ENCODE data around the gene TFPT. TPM values are rescaled to one million over a fixed set of nuclear protein-coding genes. Genes with fewer than 3 reads are reported as not detected.

The TFPT gene
- 10 to 100 TPM; 27.1 to 31.6 TPM for total RNA-seq

- Mint-ChIP-seq H3K27me3 (no peaks in the 10 kb centered on the region), H3K4me1 (ENCODE audit: low read depth) (peaks cover 27% of the 10 kb centered on the region), H3K27ac (peak within 1 kb of the TSS; percentile 96), H3K4me3 (peak within 1 kb of the TSS; percentile 85), H3K36me3 (peaks cover 30% of the 10 kb centered on the region), H3K9me3 (no peaks in the 10 kb centered on the region)
- ChIA-PET POLR2A (interaction anchor here (0.7 to 2.6 kb wide), 9 partner anchors 10 to 249 kb away, joined by 3 to 19 read pairs (median 6); partner anchors contain the start of genes CNOT3, LENG1, MBOAT7 and MYADM), CTCF (interaction anchor here (1.0 to 1.7 kb wide), 2 partner anchors 20 to 22 kb away, joined by 3 to 5 read pairs; partner anchors contain the start of gene CNOT3)
- intact Hi-C loops (cut with micrococcal nuclease) = loop anchor here (1.0 to 10.0 kb wide), 8 partner anchors 13 to 1928 kb away; partner anchors contain the start of genes CNOT3, LENG1, LENG8 and MYADM
- peak; percentile 98 for DNase-seq
Measured at GRCh38 chr19:54115109-54116063, at the start of gene TFPT, which contains the start of gene PRPF31. TFPT (minus strand) TSS chr19:54115657; CDS start chr19:54115269, 388 bp downstream. PRPF31 (plus strand) TSS chr19:54115754; CDS start chr19:54118279, 2,525 bp downstream.

- intact Hi-C loops (cut with micrococcal nuclease) = no loop called here
- no peak overlapping the region for H3K27ac Mint-ChIP-seq
- POLR2A ChIA-PET = no interaction called here
Measured at GRCh38 chr19:54165222-54165621, 49.8 kb upstream of the TFPT start.

GRCh38 chr19:54164369-54165068 lies 49.1 kb upstream of the TFPT start:
- H3K36me3 Mint-ChIP-seq = peaks cover 6% of the 10 kb centered on the region
- intact Hi-C loops (cut with micrococcal nuclease) = no loop called here
- peak; percentile 73 for DNase-seq

More at GRCh38 chr19:54165222-54165621, 49.8 kb upstream of the TFPT start:
- Mint-ChIP-seq H3K36me3 (no peaks in the 10 kb centered on the region), H3K4me3 (no peak overlapping the region), H3K9me3 (no peaks in the 10 kb centered on the region), H3K4me1 (ENCODE audit: low read depth) (peaks cover 32% of the 10 kb centered on the region), H3K27me3 (peaks cover 3% of the 10 kb centered on the region)
- DNase-seq = no peak
- CTCF ChIA-PET = interaction anchor here (1.5 kb wide), 1 partner anchor 101 kb away, joined by 4 read pairs; no protein-coding TSS in a partner anchor

GRCh38 chr19:54162884-54163283 lies 47.4 kb upstream of the TFPT start:
- DNase-seq = no peak
- ChIA-PET POLR2A (no interaction called here), CTCF (no interaction called here)
- Mint-ChIP-seq H3K36me3 (peaks cover 11% of the 10 kb centered on the region), H3K9me3 (no peaks in the 10 kb centered on the region), H3K4me1 (ENCODE audit: low read depth) (peaks cover 44% of the 10 kb centered on the region), H3K27me3 (peaks cover 3% of the 10 kb centered on the region), H3K27ac (peak overlapping the region; percentile 10), H3K4me3 (peak overlapping the region; percentile 71)
- intact Hi-C loops (cut with micrococcal nuclease) = no loop called here

More at GRCh38 chr19:54164369-54165068, 49.1 kb upstream of the TFPT start:
- H3K27me3 Mint-ChIP-seq = peaks cover 3% of the 10 kb centered on the region
- CTCF ChIA-PET = interaction anchor here (1.3 to 1.5 kb wide), 2 partner anchors 24 to 101 kb away, joined by 4 to 6 read pairs; no protein-coding TSS in a partner anchor
- H3K4me1 Mint-ChIP-seq (ENCODE audit: low read depth) = peaks cover 34% of the 10 kb centered on the region
- H3K9me3 Mint-ChIP-seq = no peaks in the 10 kb centered on the region
- H3K4me3 Mint-ChIP-seq = peak overlapping the region; percentile 17
- POLR2A ChIA-PET = no interaction called here
- no peak overlapping the region for H3K27ac Mint-ChIP-seq

GRCh38 chr19:54162241-54162805 lies 46.9 kb upstream of the TFPT start:
- peaks cover 11% of the 10 kb centered on the region for H3K36me3 Mint-ChIP-seq
- H3K4me1 Mint-ChIP-seq (ENCODE audit: low read depth) = peaks cover 44% of the 10 kb centered on the region
- H3K27ac Mint-ChIP-seq = peak overlapping the region; percentile 10
- intact Hi-C loops (cut with micrococcal nuclease) = no loop called here
- H3K9me3 Mint-ChIP-seq = no peaks in the 10 kb centered on the region
- ChIA-PET POLR2A (no interaction called here), CTCF (no interaction called here)
- H3K4me3 Mint-ChIP-seq = peak overlapping the region; percentile 71
- DNase-seq = peak; percentile 88
- peaks cover 3% of the 10 kb centered on the region for H3K27me3 Mint-ChIP-seq

- peak overlapping the region; percentile 95 for H3K4me3 Mint-ChIP-seq
- no peaks in the 10 kb centered on the region for H3K9me3 Mint-ChIP-seq
- H3K4me1 Mint-ChIP-seq (ENCODE audit: low read depth) = peaks cover 48% of the 10 kb centered on the region
- ChIA-PET POLR2A (interaction anchor here (0.8 to 2.6 kb wide), 5 partner anchors 22 to 50 kb away, joined by 3 to 16 read pairs (median 4); partner anchors contain the start of genes CNOT3, PRPF31 and TFPT), CTCF (interaction anchor here (0.9 to 2.5 kb wide), 4 partner anchors 7 to 29 kb away, joined by 3 to 11 read pairs (median 6); partner anchors contain the start of gene MBOAT7)
- intact Hi-C loops (cut with micrococcal nuclease) = loop anchor here (2.0 kb wide), 1 partner anchor 50 kb away; no protein-coding TSS in a partner anchor
- no peak for DNase-seq
- peak overlapping the region; percentile 98 for H3K27ac Mint-ChIP-seq
- H3K36me3 Mint-ChIP-seq = peaks cover 22% of the 10 kb centered on the region
- H3K27me3 Mint-ChIP-seq = peaks cover 3% of the 10 kb centered on the region
Measured at GRCh38 chr19:54160854-54161253, 45.4 kb upstream of the TFPT start.

- peaks cover 48% of the 10 kb centered on the region for H3K4me1 Mint-ChIP-seq (ENCODE audit: low read depth)
- peaks cover 3% of the 10 kb centered on the region for H3K27me3 Mint-ChIP-seq
- H3K27ac Mint-ChIP-seq = peak overlapping the region; percentile 98
- peak; percentile 37 for DNase-seq
- intact Hi-C loops (cut with micrococcal nuclease) = loop anchor here (2.0 kb wide), 1 partner anchor 51 kb away; no protein-coding TSS in a partner anchor
- no peaks in the 10 kb centered on the region for H3K9me3 Mint-ChIP-seq
- ChIA-PET POLR2A (interaction anchor here (0.9 to 2.6 kb wide), 7 partner anchors 22 to 50 kb away, joined by 4 to 16 read pairs (median 5); partner anchors contain the start of genes CNOT3, MBOAT7, PRPF31 and RPS9), CTCF (interaction anchor here (0.9 to 2.5 kb wide), 4 partner anchors 8 to 29 kb away, joined by 3 to 11 read pairs (median 6); partner anchors contain the start of gene MBOAT7)
- peak overlapping the region; percentile 95 for H3K4me3 Mint-ChIP-seq
- peaks cover 23% of the 10 kb centered on the region for H3K36me3 Mint-ChIP-seq
Measured at GRCh38 chr19:54160182-54160811, 44.8 kb upstream of the TFPT start.

- CTCF ChIA-PET = interaction anchor here (0.9 to 2.5 kb wide), 9 partner anchors 9 to 107 kb away, joined by 3 to 11 read pairs (median 3); partner anchors contain the start of gene MBOAT7
- POLR2A ChIA-PET = interaction anchor here (0.6 to 2.6 kb wide), 11 partner anchors 14 to 51 kb away, joined by 3 to 16 read pairs (median 4); partner anchors contain the start of genes CNOT3, MBOAT7, PRPF31 and RPS9
- Mint-ChIP-seq H3K4me3 (peak within 1 kb of the TSS; percentile 95), H3K4me1 (ENCODE audit: low read depth) (peaks cover 51% of the 10 kb centered on the region), H3K27me3 (peaks cover 3% of the 10 kb centered on the region), H3K27ac (peak within 1 kb of the TSS; percentile 98), H3K9me3 (no peaks in the 10 kb centered on the region), H3K36me3 (peaks cover 30% of the 10 kb centered on the region)
- intact Hi-C loops (cut with micrococcal nuclease) = loop anchor here (1.0 to 5.0 kb wide), 7 partner anchors 22 to 288 kb away; partner anchors contain the start of genes CNOT3, LENG8, NDUFA3 and PRPF31
- DNase-seq = peak; percentile 100
Measured at GRCh38 chr19:54159352-54160181, 44.1 kb upstream of the TFPT start, which contains the start of gene LENG1. LENG1 (minus strand) TSS chr19:54159721; CDS start chr19:54159695, 26 bp downstream.

GRCh38 chr19:54158812-54159351 lies 43.4 kb upstream of the TFPT start:
- Mint-ChIP-seq H3K4me3 (peak overlapping the region; percentile 95), H3K4me1 (ENCODE audit: low read depth) (peaks cover 52% of the 10 kb centered on the region), H3K27me3 (peaks cover 3% of the 10 kb centered on the region), H3K27ac (peak overlapping the region; percentile 98), H3K9me3 (no peaks in the 10 kb centered on the region), H3K36me3 (peaks cover 37% of the 10 kb centered on the region)
- ChIA-PET POLR2A (interaction anchor here (0.6 to 2.6 kb wide), 7 partner anchors 14 to 49 kb away, joined by 3 to 16 read pairs (median 11); partner anchors contain the start of genes CNOT3, MBOAT7, PRPF31 and RPS9), CTCF (interaction anchor here (0.9 to 2.5 kb wide), 7 partner anchors 9 to 107 kb away, joined by 3 to 11 read pairs (median 3); partner anchors contain the start of gene MBOAT7)
- peak; percentile 64 for DNase-seq
- intact Hi-C loops (cut with micrococcal nuclease) = loop anchor here (1.0 to 5.0 kb wide), 6 partner anchors 22 to 288 kb away; partner anchors contain the start of genes CNOT3, LENG8, NDUFA3 and PRPF31
